Activated T-cell treated with anti-CD3 and anti-CD28 coated beads, Interleukin-2, amount 50 U/mL, for 72 hours (primary cell): ENCODE measurements around the gene PLA2G4F. TPM values are rescaled to one million over a fixed set of nuclear protein-coding genes. Genes with fewer than 3 reads are reported as not detected.

Experiments
- ATAC-seq, 2 donors: fragments of 150-1000 bp; cut with Tn5 transposase; replicated peaks in 1 of 2; 2 replicates each; pipeline ENCODE4 v1.10.0; 2021; ENCODE audit warnings: moderate library complexity in 2 of 2, mild to moderate bottlenecking in 1 of 2
- DNase-seq, 2 donors: peaks; one replicate each; pipeline ENCODE4 v3.0.0; 2021 to 2022; ENCODE audit warnings: mixed read lengths in 1 of 2
- H3K27ac Mint-ChIP-seq: one replicate; pipeline ENCODE4 v1.8.0; 2022; ENCODE audit warnings: mild to moderate bottlenecking, moderate library complexity, mixed read lengths
- H3K27me3 Mint-ChIP-seq: one replicate; pipeline ENCODE4 v1.8.0; 2022; ENCODE audit warnings: low read depth, mixed read lengths
- H3K36me3 Mint-ChIP-seq, 2 donors: one replicate each; pipeline ENCODE4 v1.8.0; 2022; ENCODE audit warnings: mixed read lengths in 2 of 2, mild to moderate bottlenecking in 1 of 2; ENCODE audit not compliant: insufficient read depth in 2 of 2
- H3K4me1 Mint-ChIP-seq: one replicate; pipeline ENCODE4 v1.8.0; 2022; ENCODE audit warnings: low read depth, mixed read lengths
- H3K4me3 Mint-ChIP-seq, 2 donors: one replicate each; pipeline ENCODE4 v1.8.0; 2022; ENCODE audit warnings: mild to moderate bottlenecking in 2 of 2, mixed read lengths in 2 of 2, moderate library complexity in 2 of 2
- H3K9me3 Mint-ChIP-seq, 2 donors: one replicate each; pipeline ENCODE4 v1.8.0; 2022; ENCODE audit warnings: mixed read lengths in 2 of 2
- total RNA-seq, 2 donors: library from RNA; stranded (reverse); gene quantifications; one replicate each; pipeline ENCODE4 v1.2.3, GENCODE V29; 2022

The PLA2G4F gene, protein sequence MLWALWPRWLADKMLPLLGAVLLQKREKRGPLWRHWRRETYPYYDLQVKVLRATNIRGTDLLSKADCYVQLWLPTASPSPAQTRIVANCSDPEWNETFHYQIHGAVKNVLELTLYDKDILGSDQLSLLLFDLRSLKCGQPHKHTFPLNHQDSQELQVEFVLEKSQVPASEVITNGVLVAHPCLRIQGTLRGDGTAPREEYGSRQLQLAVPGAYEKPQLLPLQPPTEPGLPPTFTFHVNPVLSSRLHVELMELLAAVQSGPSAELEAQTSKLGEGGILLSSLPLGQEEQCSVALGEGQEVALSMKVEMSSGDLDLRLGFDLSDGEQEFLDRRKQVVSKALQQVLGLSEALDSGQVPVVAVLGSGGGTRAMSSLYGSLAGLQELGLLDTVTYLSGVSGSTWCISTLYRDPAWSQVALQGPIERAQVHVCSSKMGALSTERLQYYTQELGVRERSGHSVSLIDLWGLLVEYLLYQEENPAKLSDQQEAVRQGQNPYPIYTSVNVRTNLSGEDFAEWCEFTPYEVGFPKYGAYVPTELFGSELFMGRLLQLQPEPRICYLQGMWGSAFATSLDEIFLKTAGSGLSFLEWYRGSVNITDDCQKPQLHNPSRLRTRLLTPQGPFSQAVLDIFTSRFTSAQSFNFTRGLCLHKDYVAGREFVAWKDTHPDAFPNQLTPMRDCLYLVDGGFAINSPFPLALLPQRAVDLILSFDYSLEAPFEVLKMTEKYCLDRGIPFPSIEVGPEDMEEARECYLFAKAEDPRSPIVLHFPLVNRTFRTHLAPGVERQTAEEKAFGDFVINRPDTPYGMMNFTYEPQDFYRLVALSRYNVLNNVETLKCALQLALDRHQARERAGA
- total RNA-seq: under 1 TPM in 1 of 2 donors, not detected in 1; 0.07 TPM

DNA sequence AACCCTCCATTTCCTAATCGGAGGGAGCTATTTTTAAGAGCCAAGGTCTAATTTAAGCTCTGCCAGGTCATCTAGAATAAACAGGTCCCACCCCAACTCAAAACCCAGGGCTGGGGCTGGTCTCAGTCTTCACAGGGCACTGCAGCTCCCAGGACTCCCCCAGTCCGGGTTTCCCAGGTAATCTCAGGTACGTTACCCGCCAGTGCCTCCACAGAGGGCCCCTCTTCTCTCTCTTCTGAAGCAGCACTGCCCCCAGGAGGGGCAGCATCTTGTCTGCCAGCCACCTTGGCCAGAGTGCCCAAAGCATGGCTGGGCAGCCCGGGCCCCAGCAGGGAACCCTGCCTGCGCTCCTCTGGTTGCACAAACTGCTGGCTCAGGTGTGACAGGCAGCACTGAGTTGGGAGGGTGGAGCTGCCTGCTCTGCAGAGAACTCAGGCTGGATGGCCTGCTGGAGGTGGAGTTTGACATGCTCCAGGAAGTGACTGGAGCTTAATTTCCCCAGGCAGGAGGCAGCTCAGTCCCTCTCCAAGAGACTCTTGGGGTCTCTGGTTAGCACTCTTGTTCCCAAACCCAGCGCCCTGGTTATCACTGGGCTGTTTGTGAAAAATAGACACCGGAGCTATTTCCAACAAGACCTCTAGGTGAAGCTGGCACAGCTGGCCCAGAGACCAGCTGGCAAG is at the start of gene PLA2G4F:
PLA2G4F (minus strand) TSS at position 394 of the 680 bp plus-strand sequence; CDS start at position 307, 87 bp downstream.
- Mint-ChIP-seq H3K27ac (no peak within 1 kb of the TSS), H3K27me3 (no peaks in the 10 kb centered on the region), H3K9me3 (no peaks in the 10 kb centered on the region), H3K4me3 (no peak within 1 kb of the TSS), H3K36me3 (peaks cover 1 to 2% of the 10 kb centered on the region in 2 donors), H3K4me1 (no peaks in the 10 kb centered on the region)
- DNase-seq (no peak), ATAC-seq (no peak)

DNA sequence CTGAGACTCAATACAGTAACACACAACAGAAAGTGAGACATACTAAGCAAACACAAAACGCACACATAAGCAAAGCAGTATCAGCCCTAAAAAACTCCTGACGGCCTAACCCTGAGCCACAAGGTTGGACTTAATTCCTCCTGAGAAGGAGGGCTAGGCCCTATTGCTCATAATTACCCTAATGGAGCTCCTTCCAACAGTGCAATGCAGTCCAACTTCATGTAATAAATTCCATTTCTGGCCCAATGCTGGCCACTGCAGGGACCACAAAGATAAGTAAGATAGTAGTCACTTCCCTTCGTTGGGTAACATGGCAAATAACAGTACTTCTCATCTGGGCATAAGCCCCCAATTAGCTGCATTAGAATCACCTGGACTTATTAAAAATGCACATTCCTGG is 47.5 kb upstream of the PLA2G4F start:
- peaks cover 6 to 12% of the 10 kb centered on the region in 2 donors for H3K36me3 Mint-ChIP-seq
- ATAC-seq: no peak
- H3K27ac Mint-ChIP-seq: no peak overlapping the region
- H3K9me3 Mint-ChIP-seq: peaks cover 0 to 2% of the 10 kb centered on the region in 2 donors
- H3K4me1 Mint-ChIP-seq: peaks cover 58% of the 10 kb centered on the region
- no peaks in the 10 kb centered on the region for H3K27me3 Mint-ChIP-seq
- DNase-seq: no peak
- no peak overlapping the region for H3K4me3 Mint-ChIP-seq

DNA sequence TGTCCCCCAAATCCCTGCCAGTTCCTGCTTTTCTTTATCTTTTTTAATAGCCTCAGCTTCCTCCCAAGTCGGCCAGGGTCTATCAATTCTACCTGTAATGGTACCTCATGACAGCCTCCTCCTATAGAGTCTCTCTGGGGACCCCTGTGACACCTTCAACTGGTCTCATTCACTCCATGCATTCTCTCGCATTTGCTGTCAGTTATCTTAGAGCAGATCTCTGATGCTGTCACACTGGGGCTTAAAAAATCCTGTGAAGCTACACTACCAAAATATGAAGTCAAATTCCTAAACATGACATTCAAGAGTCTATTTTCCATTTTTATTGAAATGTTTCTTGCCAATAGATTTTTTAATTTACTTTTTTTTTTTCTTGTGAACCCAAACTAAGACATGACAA is 46.2 kb upstream of the PLA2G4F start:
- no peaks in the 10 kb centered on the region for H3K27me3 Mint-ChIP-seq
- ATAC-seq: no peak
- peaks cover 1 to 13% of the 10 kb centered on the region in 2 donors for H3K36me3 Mint-ChIP-seq
- H3K27ac Mint-ChIP-seq: no peak overlapping the region
- H3K4me3 Mint-ChIP-seq: no peak overlapping the region
- H3K4me1 Mint-ChIP-seq: peaks cover 53% of the 10 kb centered on the region
- no peaks in the 10 kb centered on the region for H3K9me3 Mint-ChIP-seq
- DNase-seq: no peak

DNA sequence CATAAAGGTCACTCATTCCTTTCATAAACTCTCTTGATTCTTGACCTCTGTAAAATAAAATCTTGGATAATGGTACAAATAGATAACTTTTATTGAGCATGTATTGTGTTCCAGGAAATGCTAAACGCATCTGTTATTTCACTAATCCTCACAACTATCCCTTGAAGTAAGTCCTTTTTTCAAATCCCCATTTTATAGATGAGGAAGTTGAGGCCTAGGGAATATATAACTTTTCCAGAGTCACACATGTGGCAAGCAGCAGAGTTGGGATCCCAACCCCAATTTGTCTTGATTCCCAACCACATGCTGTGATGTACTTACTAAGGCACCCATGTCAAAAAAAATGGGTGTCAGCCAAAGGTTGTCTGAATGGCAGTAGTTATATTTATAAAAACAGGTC is 45.4 kb upstream of the PLA2G4F start:
- peaks cover 45% of the 10 kb centered on the region for H3K4me1 Mint-ChIP-seq
- H3K4me3 Mint-ChIP-seq: no peak overlapping the region
- peaks cover 0 to 16% of the 10 kb centered on the region in 2 donors for H3K36me3 Mint-ChIP-seq
- H3K27ac Mint-ChIP-seq: no peak overlapping the region
- no peaks in the 10 kb centered on the region for H3K9me3 Mint-ChIP-seq
- DNase-seq: no peak
- no peaks in the 10 kb centered on the region for H3K27me3 Mint-ChIP-seq
- no peak for ATAC-seq

DNA sequence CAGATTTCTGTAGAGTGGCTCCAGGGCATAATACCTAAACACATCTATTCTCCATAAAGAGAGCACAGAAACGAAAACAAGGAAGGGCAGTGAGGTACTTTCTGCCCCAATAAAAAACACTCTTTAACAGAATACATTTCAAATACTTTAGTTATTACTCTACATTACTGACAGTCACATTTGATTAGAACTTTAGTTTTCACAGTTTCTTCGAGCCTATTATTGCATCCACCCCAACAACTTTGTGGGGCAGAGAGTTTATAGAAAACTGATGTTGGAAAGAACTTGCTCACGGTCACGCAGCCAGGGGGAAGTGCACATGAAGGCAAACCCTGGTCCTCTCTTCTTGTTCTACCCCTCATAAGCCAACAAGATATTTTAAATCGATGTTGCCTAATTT is 42.7 kb upstream of the PLA2G4F start:
- Mint-ChIP-seq H3K4me3 (no peak overlapping the region), H3K36me3 (peaks cover 8 to 31% of the 10 kb centered on the region in 2 donors), H3K27ac (no peak overlapping the region), H3K4me1 (peaks cover 42% of the 10 kb centered on the region), H3K9me3 (peaks cover 0 to 4% of the 10 kb centered on the region in 2 donors), H3K27me3 (no peaks in the 10 kb centered on the region)
- DNase-seq (no peak), ATAC-seq (no peak)

DNA sequence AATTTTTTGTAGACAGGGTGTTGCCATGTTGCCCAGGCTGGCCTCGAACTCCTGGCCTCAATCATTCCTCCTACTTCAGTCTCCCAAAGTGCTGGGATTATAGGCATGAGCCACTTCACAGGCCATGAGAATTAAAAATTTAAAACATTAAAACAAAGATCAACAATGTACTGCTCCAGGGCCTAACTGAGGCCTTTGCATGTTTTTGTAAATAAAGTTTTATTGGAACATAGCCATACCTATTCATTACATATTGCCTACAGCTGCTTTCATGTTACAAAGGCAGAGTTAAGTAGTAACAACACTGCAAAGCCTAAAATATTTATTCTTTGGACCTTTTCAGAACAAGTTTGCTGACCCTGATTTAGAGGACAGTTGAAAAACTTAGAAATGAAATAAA is 42.1 kb upstream of the PLA2G4F start:
- H3K9me3 Mint-ChIP-seq: peaks cover 0 to 4% of the 10 kb centered on the region in 2 donors
- no peak for DNase-seq
- no peak overlapping the region for H3K27ac Mint-ChIP-seq
- H3K36me3 Mint-ChIP-seq: peaks cover 8 to 35% of the 10 kb centered on the region in 2 donors
- no peak for ATAC-seq
- no peaks in the 10 kb centered on the region for H3K27me3 Mint-ChIP-seq
- H3K4me3 Mint-ChIP-seq: no peak overlapping the region
- H3K4me1 Mint-ChIP-seq: peaks cover 41% of the 10 kb centered on the region

DNA sequence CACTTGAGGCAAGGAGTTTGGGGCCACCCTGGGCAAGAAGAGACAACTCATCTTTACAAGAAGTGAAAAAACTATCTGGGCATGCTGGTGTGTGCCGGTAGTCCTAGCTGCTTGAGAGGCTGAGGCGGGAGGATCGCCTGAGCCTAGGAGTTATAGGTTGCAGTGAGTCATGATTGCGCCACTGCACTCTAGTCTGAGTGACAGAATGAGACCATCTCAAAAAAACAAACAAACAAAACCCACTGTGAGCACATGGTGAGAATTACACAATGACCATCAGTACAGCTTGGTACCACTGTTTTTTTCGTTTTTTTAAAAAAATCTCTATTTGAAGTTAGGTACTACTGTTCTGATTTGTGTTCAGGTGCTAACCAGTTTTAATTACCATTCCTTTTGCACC is 38.1 kb upstream of the PLA2G4F start:
- ATAC-seq: peak; percentile 58 to 65
- Mint-ChIP-seq H3K27ac (peak overlapping the region; percentile 46), H3K4me3 (peak overlapping the region in 1 of 2 donors; percentile 75), H3K4me1 (peaks cover 66% of the 10 kb centered on the region), H3K9me3 (peaks cover 0 to 4% of the 10 kb centered on the region in 2 donors), H3K36me3 (peaks cover 11 to 31% of the 10 kb centered on the region in 2 donors), H3K27me3 (no peaks in the 10 kb centered on the region)
- peak; percentile 32 to 53 for DNase-seq

DNA sequence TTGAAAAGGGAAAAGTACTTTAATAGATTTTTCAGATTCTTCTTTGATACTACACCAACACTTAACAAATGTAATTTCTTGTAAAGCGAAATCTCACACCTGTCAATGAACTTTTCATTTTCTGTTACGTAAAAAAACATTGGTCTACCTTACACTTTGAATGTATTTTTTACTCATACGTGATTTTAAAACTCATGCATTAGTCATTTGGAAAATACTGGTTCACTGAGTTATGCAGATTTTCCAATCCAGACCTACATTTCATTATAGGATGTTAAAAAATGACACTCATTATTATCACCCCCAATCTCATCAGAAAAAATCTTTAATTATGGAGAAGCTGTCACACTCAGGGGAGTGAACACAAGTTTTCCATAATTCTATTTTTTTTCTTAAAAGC is 36.9 kb upstream of the PLA2G4F start:
- no peaks in the 10 kb centered on the region for H3K27me3 Mint-ChIP-seq
- H3K27ac Mint-ChIP-seq: peak overlapping the region; percentile 99
- H3K9me3 Mint-ChIP-seq: peaks cover 0 to 4% of the 10 kb centered on the region in 2 donors
- peaks cover 74% of the 10 kb centered on the region for H3K4me1 Mint-ChIP-seq
- ATAC-seq (peak; percentile 50 to 52), DNase-seq (no peak)
- peaks cover 17 to 34% of the 10 kb centered on the region in 2 donors for H3K36me3 Mint-ChIP-seq
- peak overlapping the region; percentile 75 to 94 for H3K4me3 Mint-ChIP-seq

DNA sequence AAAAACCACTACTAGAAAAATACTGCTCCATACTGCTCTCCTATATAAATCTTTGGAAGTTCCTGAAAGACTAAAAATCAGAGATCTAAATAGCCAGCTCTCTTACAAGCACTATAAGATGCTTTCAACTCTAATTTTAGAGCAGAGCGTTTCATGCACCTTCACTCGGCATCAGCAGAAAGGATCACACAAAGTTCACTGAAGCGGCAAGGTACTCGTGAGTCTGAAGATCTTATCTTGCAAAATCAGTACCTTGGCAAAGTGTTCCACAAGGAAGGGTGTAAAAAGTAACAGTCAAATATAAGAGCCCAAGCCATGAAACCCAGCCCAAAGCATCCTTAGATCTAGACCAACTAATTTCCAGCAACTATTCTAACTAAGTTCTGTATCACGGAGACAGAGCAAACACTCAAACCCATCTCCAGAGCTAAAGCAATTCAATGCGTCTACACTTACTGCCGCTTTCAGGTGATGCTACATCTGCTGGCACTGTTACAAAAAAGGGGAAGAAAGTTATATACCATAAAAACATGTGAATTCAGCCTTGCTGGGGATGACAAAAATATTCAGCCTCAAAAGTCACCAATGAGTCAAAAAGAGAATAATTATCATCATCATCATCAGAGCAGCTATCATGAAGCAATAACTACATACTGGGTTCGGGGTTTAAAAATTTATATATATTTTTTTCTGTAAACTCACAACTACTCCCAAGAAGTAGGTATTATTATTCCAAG is 35.3 kb upstream of the PLA2G4F start:
- Mint-ChIP-seq H3K4me1 (peaks cover 74% of the 10 kb centered on the region), H3K27ac (peak overlapping the region; percentile 27), H3K4me3 (peak overlapping the region; percentile 44 to 64), H3K27me3 (no peaks in the 10 kb centered on the region), H3K9me3 (peaks cover 0 to 4% of the 10 kb centered on the region in 2 donors), H3K36me3 (peaks cover 19 to 37% of the 10 kb centered on the region in 2 donors)
- ATAC-seq (peak; percentile 31 to 37), DNase-seq (no peak)

DNA sequence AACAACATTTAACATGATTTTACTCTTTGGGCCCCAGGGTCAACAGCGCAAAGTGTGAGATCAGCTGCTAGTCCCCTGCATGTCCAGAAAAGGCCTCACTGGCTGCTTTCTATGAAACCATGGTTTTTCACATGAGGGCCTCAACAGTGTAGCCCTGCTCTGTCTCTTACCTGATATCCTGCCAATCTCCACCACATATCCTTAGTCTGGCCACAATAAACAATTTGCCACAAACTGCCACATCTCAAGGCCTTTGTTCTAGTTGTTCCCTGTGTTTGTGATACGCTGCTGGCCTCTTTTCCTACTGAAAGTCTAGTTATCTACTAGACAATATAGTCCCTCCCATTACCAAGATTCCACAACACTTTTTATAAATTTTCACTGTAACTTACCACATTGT is 33.9 kb upstream of the PLA2G4F start:
- ATAC-seq: peak in 1 of 2 donors; percentile 33
- no peaks in the 10 kb centered on the region for H3K9me3 Mint-ChIP-seq

DNA sequence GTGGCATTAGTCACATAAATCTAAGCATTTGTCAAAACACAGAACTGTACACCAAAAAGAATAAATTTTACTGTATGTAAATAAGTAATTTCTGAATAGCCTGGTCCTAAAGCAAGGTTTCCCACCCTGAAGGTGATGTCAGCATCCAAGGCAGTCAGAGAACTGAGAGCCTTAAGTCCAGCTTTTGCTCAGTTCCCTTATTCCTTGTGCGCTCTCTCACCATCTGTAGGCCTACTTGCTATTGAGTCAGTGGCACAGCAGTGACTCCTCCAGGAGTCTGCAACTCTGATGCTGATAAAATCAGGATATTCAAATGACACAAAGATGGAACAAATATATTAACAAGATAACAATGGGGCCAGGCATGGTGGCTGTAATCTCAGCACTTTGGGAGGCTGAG is 29.4 kb upstream of the PLA2G4F start:
- DNase-seq: no peak
- peaks cover 19% of the 10 kb centered on the region for H3K4me1 Mint-ChIP-seq
- no peaks in the 10 kb centered on the region for H3K27me3 Mint-ChIP-seq
- H3K4me3 Mint-ChIP-seq: no peak overlapping the region
- H3K36me3 Mint-ChIP-seq: peaks cover 14 to 38% of the 10 kb centered on the region in 2 donors
- no peak overlapping the region for H3K27ac Mint-ChIP-seq
- ATAC-seq: no peak
- H3K9me3 Mint-ChIP-seq: no peaks in the 10 kb centered on the region

More for the DNA sequence above, 33.9 kb upstream of the PLA2G4F start:
- peak in 1 of 2 donors; percentile 8 for DNase-seq
- Mint-ChIP-seq H3K27me3 (no peaks in the 10 kb centered on the region), H3K4me3 (peak overlapping the region; percentile 8 to 37), H3K27ac (peak overlapping the region; percentile 47), H3K36me3 (peaks cover 11 to 31% of the 10 kb centered on the region in 2 donors), H3K4me1 (peaks cover 64% of the 10 kb centered on the region)

DNA sequence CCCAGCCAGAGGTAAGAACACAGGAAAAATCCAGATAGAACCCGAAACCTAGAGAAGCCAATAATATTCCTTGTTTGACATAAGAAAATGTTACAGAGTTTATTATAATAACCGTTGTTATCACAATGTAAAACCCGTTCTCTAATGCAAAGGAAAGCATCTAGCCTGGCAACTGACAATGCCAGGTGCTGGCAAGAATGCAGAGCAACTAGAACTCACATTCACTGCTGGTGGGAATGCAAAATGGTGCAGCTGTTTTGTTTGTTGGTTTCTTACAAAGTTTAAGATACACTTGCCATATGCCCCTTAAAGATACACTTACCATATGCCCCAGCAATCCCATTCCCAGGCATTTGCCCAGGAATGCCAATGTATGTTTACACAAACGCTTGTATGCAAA is 28.3 kb upstream of the PLA2G4F start:
- H3K4me3 Mint-ChIP-seq: no peak overlapping the region
- H3K4me1 Mint-ChIP-seq: peaks cover 9% of the 10 kb centered on the region
- peaks cover 12 to 36% of the 10 kb centered on the region in 2 donors for H3K36me3 Mint-ChIP-seq
- DNase-seq (no peak), ATAC-seq (no peak)
- no peaks in the 10 kb centered on the region for H3K9me3 Mint-ChIP-seq
- H3K27ac Mint-ChIP-seq: no peak overlapping the region
- H3K27me3 Mint-ChIP-seq: no peaks in the 10 kb centered on the region
